Astrocyte of the cerebellum (primary cell): ENCODE measurements around the gene IPCEF1.
"Not testable (repeated sequence)": the region's sequence is repeated elsewhere in the genome, so short reads cannot be mapped to it uniquely, and the experiment has no call there.

Source experiments
- DNase-seq: peaks from one replicate; pipeline ENCODE4 v3.0.0-alpha.2; 2011; ENCODE audit warnings: low read depth
- H3K4me3 ChIP-seq: 2 replicates; pipeline ENCODE4 v1.5.1; 2011; ENCODE audit warnings: mild to moderate bottlenecking, low read depth, low read length, moderate library complexity
- CTCF ChIP-seq: IDR thresholded peaks from 2 replicates; pipeline ENCODE4 v1.5.1; 2012; ENCODE audit warnings: low read length, low read depth, moderate library complexity, mild to moderate bottlenecking; ENCODE audit errors: missing control alignments
- in situ Hi-C: cut with HindIII; loops from 2 replicates; pipeline ENCODE4 v1.10.0; 2017; ENCODE audit warnings: low sequenced_read_pairs

Gene IPCEF1

GRCh38 chr6:154304191-154304590 is 52.4 kb downstream of the IPCEF1 start:
- TF ChIP-seq CTCF, result no peak
- DNase-seq, result no peak
- H3K4me3 ChIP-seq, result no peak overlapping the region
- in situ Hi-C loops, result no loop called here

DNA sequence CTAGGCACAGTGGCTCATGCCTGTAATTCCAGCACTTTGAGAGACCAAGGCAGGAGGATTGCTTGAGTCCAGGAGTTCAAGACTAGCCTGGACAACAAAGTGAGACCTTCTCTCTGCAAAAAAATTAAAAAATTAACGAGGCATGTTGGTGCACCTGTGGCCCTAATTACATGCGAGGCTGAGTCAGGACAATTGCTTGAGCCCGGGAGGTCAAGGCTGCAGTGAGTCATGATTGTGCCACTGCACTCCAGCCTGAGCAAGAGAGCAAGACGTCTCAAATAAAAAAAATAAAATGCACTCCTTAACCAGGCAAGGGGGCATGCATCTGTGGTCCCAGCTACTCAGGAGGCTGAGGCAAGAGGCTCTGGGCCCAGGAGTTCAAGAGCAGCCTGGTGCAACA is 53.0 kb downstream of the IPCEF1 start:
- H3K4me3 ChIP-seq, in situ Hi-C loops, DNase-seq: not testable (repeated sequence)

DNA sequence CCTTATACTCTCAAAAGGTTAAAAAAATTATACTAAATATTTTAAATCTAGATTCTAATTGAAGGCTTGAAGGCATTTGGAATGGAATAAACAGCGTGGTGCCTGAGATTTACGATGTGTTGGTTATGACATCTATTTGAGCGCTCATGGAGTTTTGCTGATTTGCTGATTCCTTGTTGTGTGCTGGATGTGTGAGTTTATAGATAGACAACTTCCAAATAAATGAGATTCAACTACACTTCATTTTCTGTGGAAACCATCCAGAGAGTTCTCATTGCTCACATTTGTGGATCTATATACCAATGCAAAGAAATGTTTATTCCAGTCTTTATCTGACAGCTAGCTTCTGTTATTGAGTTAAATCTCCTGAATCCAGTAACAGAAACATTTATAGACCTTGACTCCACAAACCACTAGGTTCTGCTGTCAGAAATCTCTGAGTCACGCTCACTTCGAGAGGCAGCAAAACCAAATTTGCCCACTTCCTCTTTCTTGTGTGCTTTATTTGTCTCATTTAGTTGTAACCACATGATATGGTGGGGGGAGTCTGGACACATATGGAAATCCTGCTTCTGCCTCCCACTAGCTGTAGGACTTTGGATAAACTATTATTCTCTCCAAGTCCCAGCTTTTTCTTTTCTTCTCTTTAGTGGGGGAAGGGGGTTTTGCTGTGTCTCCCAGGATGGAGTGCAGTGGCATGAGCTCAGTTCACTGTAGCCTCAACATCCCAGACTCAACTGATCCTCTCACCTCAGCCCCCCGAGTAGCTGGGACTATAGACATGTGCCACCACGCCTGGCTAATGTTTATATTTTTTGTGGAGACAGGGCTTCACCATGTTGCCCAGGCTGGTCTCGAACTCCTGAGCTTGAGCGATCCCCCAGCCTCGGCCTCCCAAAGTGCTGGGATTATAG is 54.5 kb downstream of the IPCEF1 start:
- no peak overlapping the region for H3K4me3 ChIP-seq
- TF ChIP-seq CTCF, result peak; percentile 7
- peak; percentile 81 for DNase-seq
- in situ Hi-C loops, result no loop called here

GRCh38 chr6:154301086-154301625 is 55.4 kb downstream of the IPCEF1 start:
- H3K4me3 ChIP-seq, result no peak overlapping the region
- in situ Hi-C loops, result no loop called here
- no peak for DNase-seq
- no peak for TF ChIP-seq CTCF

DNA sequence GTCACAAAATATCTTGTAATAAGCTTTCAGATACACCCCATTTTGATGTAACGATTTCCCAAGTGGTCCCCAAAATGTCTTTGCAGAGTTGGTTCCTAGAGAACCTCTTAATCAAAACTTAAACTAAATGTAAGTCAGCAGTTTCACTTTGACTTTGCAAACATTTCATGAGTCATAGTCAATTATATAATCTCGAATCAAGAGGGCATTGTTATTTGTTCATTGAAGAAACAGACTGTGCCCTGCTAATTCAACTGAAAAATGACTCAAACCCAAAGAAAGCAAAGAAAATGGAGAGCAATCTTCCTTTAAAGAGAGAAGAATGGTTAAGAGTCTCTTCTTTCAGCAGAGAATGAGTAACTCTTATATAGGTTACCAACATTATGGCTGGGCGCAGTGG is 58.3 kb downstream of the IPCEF1 start:
- in situ Hi-C loops, result no loop called here
- H3K4me3 ChIP-seq, result no peak overlapping the region
- no peak for DNase-seq
- no peak for TF ChIP-seq CTCF

DNA sequence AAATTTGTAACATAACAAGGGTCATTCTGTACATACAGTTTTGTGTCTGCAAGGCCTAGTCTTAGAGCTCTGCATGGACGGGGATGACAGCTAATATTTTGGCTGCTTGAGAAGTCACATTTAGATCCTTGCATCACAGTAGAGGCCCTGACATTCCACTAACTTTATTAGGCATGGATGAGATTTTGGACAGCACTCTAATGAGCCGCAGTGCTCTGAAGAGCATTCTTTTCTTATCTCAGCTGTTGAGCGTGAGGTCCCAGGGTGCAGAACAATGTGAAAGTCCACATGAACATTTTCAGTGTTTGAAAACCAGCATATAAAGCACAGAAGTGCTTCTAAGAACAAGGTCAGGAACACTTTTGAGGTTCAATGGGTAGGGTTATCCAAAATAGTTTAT is 58.9 kb downstream of the IPCEF1 start:
- no peak for DNase-seq
- no peak for TF ChIP-seq CTCF
- in situ Hi-C loops, result no loop called here
- H3K4me3 ChIP-seq, result no peak overlapping the region

GRCh38 chr6:154297210-154297609 is 59.4 kb downstream of the IPCEF1 start:
- no peak overlapping the region for H3K4me3 ChIP-seq
- TF ChIP-seq CTCF, result no peak
- in situ Hi-C loops, result no loop called here
- DNase-seq, result no peak
